HEK293T (cell line): ENCODE results near the gene SCART1.

Experiments
- ARNT ChIP-seq: fragments of 450-650 bp; IDR thresholded peaks from 2 replicates; pipeline ENCODE4 v1.6.1; 2017; ENCODE audit warnings: mild to moderate bottlenecking
- BHLHE40 ChIP-seq: fragments of 450-650 bp; IDR thresholded peaks from 2 replicates; pipeline ENCODE4 v1.6.1; 2016; ENCODE audit warnings: mild to moderate bottlenecking, moderate library complexity, borderline replicate concordance
- CTBP1 ChIP-seq: fragments of 450-650 bp; IDR thresholded peaks from 2 replicates; pipeline ENCODE4 v1.6.1; 2016; ENCODE audit warnings: borderline replicate concordance
- ELF4 ChIP-seq: fragments of 450-650 bp; IDR thresholded peaks from 2 replicates; pipeline ENCODE4 v1.6.1; 2017; ENCODE audit warnings: antibody characterized with exemption
- FOXA1 ChIP-seq: fragments of 450-650 bp; IDR thresholded peaks from 2 replicates; pipeline ENCODE4 v1.6.1; 2016; ENCODE audit warnings: mild to moderate bottlenecking
- HDGF ChIP-seq: fragments of 450-650 bp; IDR thresholded peaks from 2 replicates; pipeline ENCODE4 v1.6.1; 2017; ENCODE audit warnings: antibody characterized with exemption, borderline replicate concordance
- TARDBP ChIP-seq: fragments of 450-650 bp; IDR thresholded peaks from 2 replicates; pipeline ENCODE4 v1.6.1; 2016
- ZNF384 ChIP-seq: fragments of 450-650 bp; IDR thresholded peaks from 2 replicates; pipeline ENCODE4 v1.6.1; 2016

DNA sequence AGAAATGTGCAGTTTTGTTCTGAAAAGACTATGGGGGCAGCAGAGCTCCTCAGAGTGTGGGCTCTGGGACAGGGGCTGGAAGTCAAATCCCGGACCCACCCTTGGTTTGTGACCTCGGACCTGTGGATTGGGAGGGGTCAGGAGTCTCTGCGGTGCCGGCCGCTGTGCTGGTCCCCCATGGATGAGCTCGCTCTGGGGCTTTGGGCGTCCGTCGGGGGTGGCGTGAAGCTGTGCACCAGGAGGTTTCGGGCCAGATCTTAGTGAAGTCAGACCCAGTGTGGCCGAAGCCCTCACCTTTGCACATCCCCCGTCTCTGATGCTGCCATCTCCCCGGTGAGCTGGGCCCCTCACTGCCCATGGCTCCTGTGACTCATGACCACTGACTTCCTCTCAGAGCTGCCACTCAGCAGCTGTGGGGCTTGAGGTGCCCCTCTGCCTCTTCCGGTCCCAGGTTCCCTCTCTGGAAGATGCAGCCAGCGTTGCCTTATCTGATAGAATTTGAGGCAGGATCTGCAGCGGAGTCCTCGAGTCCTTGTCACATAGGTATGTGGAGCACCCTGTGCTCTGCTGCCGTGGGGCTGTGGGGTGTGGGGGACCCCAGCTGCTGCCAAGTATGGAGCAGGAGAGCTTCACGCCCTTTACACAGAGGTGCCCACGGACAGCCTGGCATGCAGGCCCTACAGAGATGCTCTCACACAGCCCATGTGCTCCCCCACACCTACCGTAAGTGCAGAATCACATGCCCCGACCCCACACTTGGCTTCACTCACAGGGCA is 11.4 kb upstream of the SCART1 start:
- TF ChIP-seq ELF4 (no peak), CTBP1 (no peak), ZNF384 (no peak), ARNT (no peak), BHLHE40 (no peak), TARDBP (no peak), HDGF (no peak), FOXA1 (no peak)
